MM.1S (cell line): ENCODE measurements around the gene ADCY9.

Experiments
- DNase-seq: peaks from one replicate; pipeline ENCODE4 v3.0.0-alpha.2; 2015
- H2AFZ ChIP-seq: fragments of 300-600 bp; sonication (generic); 2 replicates; pipeline ENCODE4 v1.6.0; 2016; ENCODE audit warnings: antibody characterized with exemption, low read length
- H3F3A ChIP-seq: fragments of 300-600 bp; sonication (generic); 2 replicates; pipeline ENCODE4 v1.6.1; 2016; ENCODE audit warnings: mild to moderate bottlenecking, antibody characterized with exemption, low read length, moderate library complexity, mixed read lengths; ENCODE audit not compliant: insufficient read depth
- H3K27ac ChIP-seq: fragments of 300-600 bp; sonication (generic); 2 replicates; pipeline ENCODE4 v1.5.1; 2016; ENCODE audit warnings: mild to moderate bottlenecking, low read length
- H3K27me3 ChIP-seq: fragments of 300-600 bp; sonication (generic); replicated peaks from 2 replicates; pipeline ENCODE4 v1.6.0; 2016; ENCODE audit warnings: low read length; ENCODE audit not compliant: insufficient read depth
- H3K36me3 ChIP-seq: fragments of 300-600 bp; sonication (generic); replicated peaks from 2 replicates; pipeline ENCODE4 v1.6.1; 2016; ENCODE audit warnings: mild to moderate bottlenecking, low read length, mixed read lengths; ENCODE audit not compliant: insufficient read depth
- H3K4me1 ChIP-seq: fragments of 300-600 bp; sonication (generic); 2 replicates; pipeline ENCODE4 v1.6.1; 2016; ENCODE audit warnings: low read length, mixed read lengths
- H3K4me2 ChIP-seq: fragments of 300-600 bp; sonication (generic); 2 replicates; pipeline ENCODE4 v1.6.0; 2016; ENCODE audit warnings: low read depth, low read length
- H3K4me3 ChIP-seq: fragments of 300-600 bp; sonication (generic); 2 replicates; pipeline ENCODE4 v1.5.1; 2016; ENCODE audit warnings: low read length, mixed read lengths
- H3K79me2 ChIP-seq: fragments of 300-600 bp; sonication (generic); 2 replicates; pipeline ENCODE4 v1.6.1; 2016; ENCODE audit warnings: mixed run types, low read length, mixed read lengths
- H3K9ac ChIP-seq: fragments of 300-600 bp; sonication (generic); 2 replicates; pipeline ENCODE4 v1.6.1; 2016; ENCODE audit warnings: low read length, mixed read lengths
- H3K9me2 ChIP-seq: fragments of 300-600 bp; sonication (generic); replicated peaks from 2 replicates; pipeline ENCODE4 v1.6.1; 2016; ENCODE audit warnings: mild to moderate bottlenecking, low read length, mixed read lengths; ENCODE audit not compliant: insufficient read depth
- H3K9me3 ChIP-seq: fragments of 300-600 bp; sonication (generic); replicated peaks from 2 replicates; pipeline ENCODE4 v1.6.1; 2016; ENCODE audit warnings: mild to moderate bottlenecking, low read length, mixed read lengths; ENCODE audit not compliant: insufficient read depth
- H4K20me1 ChIP-seq: fragments of 300-600 bp; sonication (generic); 2 replicates; pipeline ENCODE4 v1.6.1; 2016; ENCODE audit warnings: mild to moderate bottlenecking, low read length, moderate library complexity, mixed read lengths; ENCODE audit not compliant: insufficient read depth
- CTCF ChIP-seq: fragments of 300-600 bp; sonication (generic); IDR thresholded peaks from 2 replicates; pipeline ENCODE4 v1.5.1; 2016; ENCODE audit warnings: antibody characterized with exemption, low read length, mixed read lengths
- EZH2 ChIP-seq: fragments of 300-600 bp; sonication (generic); optimal IDR thresholded peaks from 2 replicates; pipeline ENCODE3; 2017; ENCODE audit warnings: low read depth, mild to moderate bottlenecking, antibody characterized with exemption, low read length, mixed read lengths
- EZH2phosphoT487 ChIP-seq: fragments of 300-600 bp; sonication (generic); IDR thresholded peaks from 2 replicates; pipeline ENCODE4 v1.6.1; 2018; ENCODE audit warnings: antibody characterized with exemption, low read length

ADCY9 gene

DNA sequence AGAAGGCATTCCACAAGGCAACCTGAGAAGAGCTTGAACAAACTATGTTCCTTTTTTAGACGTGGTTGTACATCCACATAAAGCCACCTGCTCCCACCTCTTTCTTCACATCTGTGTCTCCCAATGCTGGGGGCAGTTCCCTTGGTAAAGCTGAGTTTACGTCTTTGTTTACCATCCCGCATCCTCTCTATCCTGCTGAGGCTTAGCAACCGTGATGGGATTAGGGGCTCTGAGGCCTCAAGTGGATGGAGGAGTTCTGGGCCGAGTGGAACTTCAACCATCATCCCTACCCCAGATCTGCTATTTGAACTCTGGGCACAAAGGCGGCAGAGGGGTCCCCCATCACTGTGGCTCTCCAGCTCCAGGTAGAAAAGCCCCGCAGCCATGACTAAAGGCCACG is 141.5 kb downstream of the ADCY9 start:
- H3K27ac ChIP-seq, result no peak overlapping the region
- no peaks in the 10 kb centered on the region for H3K36me3 ChIP-seq
- H3K4me2 ChIP-seq, result no peak overlapping the region
- no peaks in the 10 kb centered on the region for H3K79me2 ChIP-seq
- no peak overlapping the region for H3K4me3 ChIP-seq
- H3K4me1 ChIP-seq, result no peaks in the 10 kb centered on the region
- H3K9me3 ChIP-seq, result no peaks in the 10 kb centered on the region
- H4K20me1 ChIP-seq, result no peaks in the 10 kb centered on the region
- DNase-seq, result no peak
- TF ChIP-seq CTCF, result no peak
- no peak for TF ChIP-seq EZH2phosphoT487
- TF ChIP-seq EZH2, result no peak
- no peak overlapping the region for H3K9ac ChIP-seq
- peaks cover 58% of the 10 kb centered on the region for H3K27me3 ChIP-seq
- no peak overlapping the region for H2AFZ ChIP-seq
- H3K9me2 ChIP-seq, result no peaks in the 10 kb centered on the region
- no peaks in the 10 kb centered on the region for H3F3A ChIP-seq

DNA sequence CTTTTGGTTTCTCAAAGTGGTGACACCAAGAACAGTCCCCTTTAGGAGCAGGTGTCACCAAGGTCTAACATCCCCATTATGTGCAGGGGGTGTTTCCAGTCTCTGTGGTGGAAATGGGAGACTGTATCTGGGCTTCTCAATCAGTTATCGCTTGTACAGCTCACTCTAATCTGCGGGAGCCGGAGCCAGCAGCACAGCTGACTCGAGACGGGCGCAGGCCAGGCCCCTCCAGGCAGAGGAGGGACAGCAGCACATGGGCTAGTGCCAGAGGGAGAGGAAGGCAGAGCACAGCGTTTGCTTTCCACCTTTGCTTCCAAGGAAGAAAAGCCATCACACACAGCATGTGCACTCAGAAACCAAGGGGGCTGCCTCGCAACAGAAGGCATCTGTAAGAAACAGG is 144.5 kb downstream of the ADCY9 start:
- H3K79me2 ChIP-seq, result no peaks in the 10 kb centered on the region
- H3K27ac ChIP-seq, result no peak overlapping the region
- DNase-seq, result no peak
- H4K20me1 ChIP-seq, result no peaks in the 10 kb centered on the region
- no peaks in the 10 kb centered on the region for H3K9me3 ChIP-seq
- no peak for TF ChIP-seq EZH2
- TF ChIP-seq EZH2phosphoT487, result no peak
- no peak for TF ChIP-seq CTCF
- H2AFZ ChIP-seq, result no peak overlapping the region
- no peak overlapping the region for H3K4me2 ChIP-seq
- no peaks in the 10 kb centered on the region for H3K4me1 ChIP-seq
- no peaks in the 10 kb centered on the region for H3F3A ChIP-seq
- H3K9ac ChIP-seq, result no peak overlapping the region
- H3K9me2 ChIP-seq, result no peaks in the 10 kb centered on the region
- no peaks in the 10 kb centered on the region for H3K36me3 ChIP-seq
- peaks cover 39% of the 10 kb centered on the region for H3K27me3 ChIP-seq
- H3K4me3 ChIP-seq, result no peak overlapping the region

- Histone ChIP-seq H3K79me2 (no peaks in the 10 kb centered on the region), H3K27ac (no peak overlapping the region), H3K4me1 (no peaks in the 10 kb centered on the region), H2AFZ (no peak overlapping the region), H3K9me2 (no peaks in the 10 kb centered on the region), H3K27me3 (peaks cover 41% of the 10 kb centered on the region), H3K4me2 (no peak overlapping the region), H4K20me1 (no peaks in the 10 kb centered on the region), H3K9me3 (no peaks in the 10 kb centered on the region), H3F3A (no peaks in the 10 kb centered on the region), H3K4me3 (no peak overlapping the region), H3K9ac (no peak overlapping the region), H3K36me3 (no peaks in the 10 kb centered on the region)
- TF ChIP-seq CTCF, result no peak
- no peak for TF ChIP-seq EZH2phosphoT487
- no peak for TF ChIP-seq EZH2
- DNase-seq, result no peak
Measured at GRCh38 chr16:3971261-3971660, 145.0 kb downstream of the ADCY9 start.

DNA sequence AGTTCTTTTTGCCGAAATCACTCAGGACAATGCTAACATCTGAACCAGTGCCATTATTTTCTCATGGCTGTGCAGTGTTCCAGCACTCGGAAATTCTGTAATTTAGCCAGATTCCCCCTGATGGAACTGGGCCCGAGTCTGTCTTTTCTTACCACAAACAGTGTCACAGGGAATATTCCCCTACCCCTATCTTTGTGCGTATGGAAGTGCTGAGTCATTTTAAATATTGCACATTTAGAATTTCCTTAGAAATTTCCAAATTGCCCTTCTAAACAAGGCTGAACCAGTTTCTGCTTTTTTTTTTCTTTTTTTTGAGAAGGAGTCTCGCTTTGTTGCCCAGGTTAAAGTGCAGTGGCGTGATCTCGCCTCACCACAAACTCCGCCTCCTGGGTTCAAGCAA is 147.7 kb downstream of the ADCY9 start:
- Histone ChIP-seq H3K4me2 (no peak overlapping the region), H2AFZ (no peak overlapping the region), H4K20me1 (no peaks in the 10 kb centered on the region), H3K4me1 (no peaks in the 10 kb centered on the region), H3K9ac (no peak overlapping the region), H3K27me3 (peaks cover 55% of the 10 kb centered on the region), H3K4me3 (no peak overlapping the region), H3F3A (no peaks in the 10 kb centered on the region), H3K36me3 (no peaks in the 10 kb centered on the region), H3K9me2 (no peaks in the 10 kb centered on the region), H3K79me2 (no peaks in the 10 kb centered on the region), H3K27ac (no peak overlapping the region), H3K9me3 (no peaks in the 10 kb centered on the region)
- no peak for DNase-seq
- TF ChIP-seq EZH2phosphoT487 (no peak), CTCF (no peak), EZH2 (no peak)
